Brain microvascular endothelial cell (primary cell): ENCODE data around the gene CCDC3.

ENCODE experiments used
- DNase-seq: peaks from one replicate; pipeline ENCODE4 v3.0.0-alpha.2; 2020
- H3K27ac ChIP-seq: fragments of 250-450 bp; sonication (Bioruptor Pico); 2 replicates; pipeline ENCODE4 v1.5.1; 2020; ENCODE audit warnings: mild to moderate bottlenecking, moderate library complexity
- H3K27me3 ChIP-seq: fragments of 250-450 bp; sonication (Bioruptor Pico); replicated peaks from 2 replicates; pipeline ENCODE4 v1.5.1; 2020; ENCODE audit warnings: mild to moderate bottlenecking
- H3K36me3 ChIP-seq: fragments of 250-450 bp; sonication (Bioruptor Pico); replicated peaks from 2 replicates; pipeline ENCODE4 v1.5.1; 2020; ENCODE audit warnings: mild to moderate bottlenecking
- H3K4me3 ChIP-seq: 2 replicates; pipeline ENCODE4 v1.5.1; 2011; ENCODE audit warnings: low read depth, mild to moderate bottlenecking, control low read depth, low read length, moderate library complexity
- in situ Hi-C: cut with HindIII; loops from 2 replicates; pipeline ENCODE4 v1.10.0; 2017; ENCODE audit warnings: low sequenced_read_pairs, low pct_ligation_motif_present
- TF ChIP-seq, protein P1 (sequence below): IDR thresholded peaks from 2 replicates; pipeline ENCODE4 v1.5.1; 2011; ENCODE audit warnings: low read depth, mild to moderate bottlenecking, moderate library complexity, low read length, control low read depth, inconsistent platforms; ENCODE audit errors: missing control alignments

The CCDC3 gene

GRCh38 chr10:12928571-12928970 lies 72.9 kb downstream of the CCDC3 start:
- Histone ChIP-seq H3K4me3 (no peak overlapping the region), H3K27me3 (no peaks in the 10 kb centered on the region), H3K36me3 (no peaks in the 10 kb centered on the region), H3K27ac (no peak overlapping the region)
- no peak for DNase-seq
- TF ChIP-seq, protein P1, sequence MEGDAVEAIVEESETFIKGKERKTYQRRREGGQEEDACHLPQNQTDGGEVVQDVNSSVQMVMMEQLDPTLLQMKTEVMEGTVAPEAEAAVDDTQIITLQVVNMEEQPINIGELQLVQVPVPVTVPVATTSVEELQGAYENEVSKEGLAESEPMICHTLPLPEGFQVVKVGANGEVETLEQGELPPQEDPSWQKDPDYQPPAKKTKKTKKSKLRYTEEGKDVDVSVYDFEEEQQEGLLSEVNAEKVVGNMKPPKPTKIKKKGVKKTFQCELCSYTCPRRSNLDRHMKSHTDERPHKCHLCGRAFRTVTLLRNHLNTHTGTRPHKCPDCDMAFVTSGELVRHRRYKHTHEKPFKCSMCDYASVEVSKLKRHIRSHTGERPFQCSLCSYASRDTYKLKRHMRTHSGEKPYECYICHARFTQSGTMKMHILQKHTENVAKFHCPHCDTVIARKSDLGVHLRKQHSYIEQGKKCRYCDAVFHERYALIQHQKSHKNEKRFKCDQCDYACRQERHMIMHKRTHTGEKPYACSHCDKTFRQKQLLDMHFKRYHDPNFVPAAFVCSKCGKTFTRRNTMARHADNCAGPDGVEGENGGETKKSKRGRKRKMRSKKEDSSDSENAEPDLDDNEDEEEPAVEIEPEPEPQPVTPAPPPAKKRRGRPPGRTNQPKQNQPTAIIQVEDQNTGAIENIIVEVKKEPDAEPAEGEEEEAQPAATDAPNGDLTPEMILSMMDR = no peak
- in situ Hi-C loops = no loop called here

DNA sequence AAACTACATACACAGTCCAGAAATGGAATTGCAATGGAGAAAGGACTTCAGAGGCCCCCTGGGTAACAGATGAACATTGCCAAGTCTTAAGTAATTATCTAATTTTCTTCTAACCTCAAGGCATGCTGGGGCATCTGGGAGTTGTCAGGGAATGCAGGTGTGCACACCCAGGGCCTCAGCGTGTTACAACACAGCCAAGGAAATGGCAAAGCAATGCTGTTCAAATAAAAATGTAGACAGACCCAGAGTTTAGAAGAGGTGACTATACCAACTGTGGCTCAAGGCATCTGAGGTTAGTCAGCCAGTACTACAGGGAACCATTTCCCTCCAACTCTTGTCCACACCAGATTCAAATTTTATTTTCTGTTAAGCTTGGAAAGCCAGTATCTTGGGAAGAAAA lies 73.6 kb downstream of the CCDC3 start:
- no peak for DNase-seq
- no peaks in the 10 kb centered on the region for H3K27me3 ChIP-seq
- TF ChIP-seq, protein P1 = no peak

GRCh38 chr10:12925845-12926244 lies 75.7 kb downstream of the CCDC3 start:
- TF ChIP-seq, protein P1 = no peak
- Histone ChIP-seq H3K36me3 (no peaks in the 10 kb centered on the region), H3K4me3 (no peak overlapping the region), H3K27me3 (no peaks in the 10 kb centered on the region), H3K27ac (no peak overlapping the region)
- no peak for DNase-seq
- in situ Hi-C loops = no loop called here

More for the DNA sequence above, 73.6 kb downstream of the CCDC3 start:
- no peak overlapping the region for H3K4me3 ChIP-seq
- H3K27ac ChIP-seq = no peak overlapping the region
- in situ Hi-C loops = no loop called here
- no peaks in the 10 kb centered on the region for H3K36me3 ChIP-seq

DNA sequence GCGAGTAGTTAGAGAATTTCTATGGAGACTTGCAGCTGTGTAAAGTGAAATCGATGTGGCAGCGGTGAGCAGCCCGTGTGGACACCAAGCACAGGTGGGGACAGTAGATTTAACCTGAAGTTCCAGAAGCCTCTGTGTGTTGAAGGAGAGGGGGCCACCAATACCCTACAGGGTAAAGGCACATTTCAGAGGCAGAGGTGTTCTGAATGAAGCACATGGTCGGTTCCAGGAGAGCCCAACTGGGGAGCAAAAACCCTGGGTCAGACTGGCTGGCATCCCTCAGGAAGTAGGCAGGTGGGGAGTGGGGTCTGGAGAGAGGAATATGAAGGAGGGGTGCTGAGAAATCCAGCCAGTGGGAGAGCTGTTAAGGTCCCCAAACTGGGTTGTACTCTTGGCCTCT lies 76.6 kb downstream of the CCDC3 start:
- TF ChIP-seq, protein P1 = no peak
- in situ Hi-C loops = no loop called here
- Histone ChIP-seq H3K36me3 (no peaks in the 10 kb centered on the region), H3K27ac (no peak overlapping the region), H3K4me3 (no peak overlapping the region), H3K27me3 (no peaks in the 10 kb centered on the region)
- no peak for DNase-seq

- no peak overlapping the region for H3K27ac ChIP-seq
- H3K4me3 ChIP-seq = no peak overlapping the region
- DNase-seq = no peak
- no peaks in the 10 kb centered on the region for H3K27me3 ChIP-seq
- TF ChIP-seq, protein P1 = no peak
- in situ Hi-C loops = no loop called here
- no peaks in the 10 kb centered on the region for H3K36me3 ChIP-seq
Observed at GRCh38 chr10:12922117-12922900, 79.2 kb downstream of the CCDC3 start.

- H3K27ac ChIP-seq = no peak overlapping the region
- TF ChIP-seq, protein P1 = no peak
- in situ Hi-C loops = no loop called here
- no peak for DNase-seq
- no peaks in the 10 kb centered on the region for H3K27me3 ChIP-seq
- H3K36me3 ChIP-seq = no peaks in the 10 kb centered on the region
- H3K4me3 ChIP-seq = no peak overlapping the region
Observed at GRCh38 chr10:12921163-12921562, 80.3 kb downstream of the CCDC3 start.
